Neural crest cell (in vitro differentiated cells): Measurements from ENCODE around the gene OR2S2. TPM values are rescaled to one million over a fixed set of nuclear protein-coding genes. Genes with fewer than 3 reads are reported as not detected.

ENCODE experiments used
- DNase-seq: peaks from one replicate; pipeline ENCODE4 v3.0.0; 2021; ENCODE audit warnings: low read depth, mixed read lengths, low spot score
- H3K27ac Mint-ChIP-seq: one replicate; pipeline ENCODE4 v1.8.0; 2021; ENCODE audit warnings: mild to moderate bottlenecking, mixed read lengths; ENCODE audit not compliant: unreplicated experiment
- H3K27me3 Mint-ChIP-seq: 2 replicates; pipeline ENCODE4 v1.8.0; 2021; ENCODE audit warnings: low read depth, mild to moderate bottlenecking, mixed read lengths
- H3K36me3 Mint-ChIP-seq: 2 replicates; pipeline ENCODE4 v1.8.0; 2021; ENCODE audit warnings: low read depth, mild to moderate bottlenecking, mixed read lengths
- H3K4me1 Mint-ChIP-seq: 2 replicates; pipeline ENCODE4 v1.8.0; 2021; ENCODE audit warnings: mixed read lengths
- H3K4me3 Mint-ChIP-seq: one replicate; pipeline ENCODE4 v1.8.0; 2021; ENCODE audit warnings: mild to moderate bottlenecking, mixed read lengths
- H3K9me3 Mint-ChIP-seq: 2 replicates; pipeline ENCODE4 v1.8.0; 2021; ENCODE audit warnings: mixed read lengths
- total RNA-seq: library from RNA; stranded (reverse); gene quantifications from 2 replicates; pipeline ENCODE4 v1.2.1, GENCODE V29; 2021
- TF ChIP-seq, protein P1 (sequence below): fragments of 200-600 bp; sonication (generic); conservative IDR thresholded peaks from 2 replicates; pipeline ENCODE4 v1.5.0; 2021; ENCODE audit warnings: antibody characterized with exemption, mild to moderate bottlenecking

OR2S2 gene
- total RNA-seq, 1 donor from 2014 or later: not detected

- Mint-ChIP-seq H3K9me3 (peaks cover 14% of the 10 kb centered on the region), H3K27ac (no peak overlapping the region), H3K4me1 (peaks cover 6% of the 10 kb centered on the region), H3K4me3 (peak overlapping the region; percentile 10), H3K36me3 (peaks cover 9% of the 10 kb centered on the region), H3K27me3 (peaks cover 68% of the 10 kb centered on the region)
- peak; percentile 16 for DNase-seq
- TF ChIP-seq, protein P1, sequence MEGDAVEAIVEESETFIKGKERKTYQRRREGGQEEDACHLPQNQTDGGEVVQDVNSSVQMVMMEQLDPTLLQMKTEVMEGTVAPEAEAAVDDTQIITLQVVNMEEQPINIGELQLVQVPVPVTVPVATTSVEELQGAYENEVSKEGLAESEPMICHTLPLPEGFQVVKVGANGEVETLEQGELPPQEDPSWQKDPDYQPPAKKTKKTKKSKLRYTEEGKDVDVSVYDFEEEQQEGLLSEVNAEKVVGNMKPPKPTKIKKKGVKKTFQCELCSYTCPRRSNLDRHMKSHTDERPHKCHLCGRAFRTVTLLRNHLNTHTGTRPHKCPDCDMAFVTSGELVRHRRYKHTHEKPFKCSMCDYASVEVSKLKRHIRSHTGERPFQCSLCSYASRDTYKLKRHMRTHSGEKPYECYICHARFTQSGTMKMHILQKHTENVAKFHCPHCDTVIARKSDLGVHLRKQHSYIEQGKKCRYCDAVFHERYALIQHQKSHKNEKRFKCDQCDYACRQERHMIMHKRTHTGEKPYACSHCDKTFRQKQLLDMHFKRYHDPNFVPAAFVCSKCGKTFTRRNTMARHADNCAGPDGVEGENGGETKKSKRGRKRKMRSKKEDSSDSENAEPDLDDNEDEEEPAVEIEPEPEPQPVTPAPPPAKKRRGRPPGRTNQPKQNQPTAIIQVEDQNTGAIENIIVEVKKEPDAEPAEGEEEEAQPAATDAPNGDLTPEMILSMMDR: no peak
These were observed 14.1 kb upstream of the OR2S2 start for GRCh38 chr9:35972093-35972492.

- Mint-ChIP-seq H3K9me3 (no peaks in the 10 kb centered on the region), H3K27me3 (peaks cover 77% of the 10 kb centered on the region), H3K27ac (no peak overlapping the region), H3K36me3 (no peaks in the 10 kb centered on the region), H3K4me3 (no peak overlapping the region), H3K4me1 (no peaks in the 10 kb centered on the region)
- TF ChIP-seq, protein P1: no peak
- no peak for DNase-seq
These were observed 9.1 kb upstream of the OR2S2 start for GRCh38 chr9:35967042-35967441.

DNA sequence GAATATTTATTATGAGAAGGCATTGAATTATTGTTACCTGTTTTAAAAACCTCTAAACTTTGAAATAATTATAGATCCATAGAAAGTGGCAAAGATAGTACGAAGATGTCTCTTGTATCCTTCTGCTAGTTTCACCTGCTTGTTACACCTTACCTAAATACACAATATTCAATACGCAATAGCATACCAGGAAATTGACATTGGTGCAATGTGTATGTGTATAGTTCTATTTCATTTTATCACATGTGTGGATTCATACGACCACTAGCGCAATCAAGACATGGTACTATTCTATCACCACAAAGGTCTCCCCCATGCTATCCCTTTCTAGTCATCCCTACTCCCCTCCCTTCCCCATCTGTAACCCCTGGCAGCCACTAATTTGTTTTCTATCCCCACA lies 8.5 kb upstream of the OR2S2 start:
- Mint-ChIP-seq H3K36me3 (no peaks in the 10 kb centered on the region), H3K27me3 (peaks cover 72% of the 10 kb centered on the region), H3K4me1 (no peaks in the 10 kb centered on the region), H3K4me3 (no peak overlapping the region), H3K27ac (no peak overlapping the region), H3K9me3 (no peaks in the 10 kb centered on the region)
- no peak for DNase-seq
- TF ChIP-seq, protein P1: no peak

GRCh38 chr9:35965011-35965410 lies 7.1 kb upstream of the OR2S2 start:
- Mint-ChIP-seq H3K9me3 (no peaks in the 10 kb centered on the region), H3K4me1 (no peaks in the 10 kb centered on the region), H3K27me3 (peaks cover 70% of the 10 kb centered on the region), H3K4me3 (no peak overlapping the region), H3K27ac (no peak overlapping the region), H3K36me3 (no peaks in the 10 kb centered on the region)
- TF ChIP-seq, protein P1: no peak
- no peak for DNase-seq

DNA sequence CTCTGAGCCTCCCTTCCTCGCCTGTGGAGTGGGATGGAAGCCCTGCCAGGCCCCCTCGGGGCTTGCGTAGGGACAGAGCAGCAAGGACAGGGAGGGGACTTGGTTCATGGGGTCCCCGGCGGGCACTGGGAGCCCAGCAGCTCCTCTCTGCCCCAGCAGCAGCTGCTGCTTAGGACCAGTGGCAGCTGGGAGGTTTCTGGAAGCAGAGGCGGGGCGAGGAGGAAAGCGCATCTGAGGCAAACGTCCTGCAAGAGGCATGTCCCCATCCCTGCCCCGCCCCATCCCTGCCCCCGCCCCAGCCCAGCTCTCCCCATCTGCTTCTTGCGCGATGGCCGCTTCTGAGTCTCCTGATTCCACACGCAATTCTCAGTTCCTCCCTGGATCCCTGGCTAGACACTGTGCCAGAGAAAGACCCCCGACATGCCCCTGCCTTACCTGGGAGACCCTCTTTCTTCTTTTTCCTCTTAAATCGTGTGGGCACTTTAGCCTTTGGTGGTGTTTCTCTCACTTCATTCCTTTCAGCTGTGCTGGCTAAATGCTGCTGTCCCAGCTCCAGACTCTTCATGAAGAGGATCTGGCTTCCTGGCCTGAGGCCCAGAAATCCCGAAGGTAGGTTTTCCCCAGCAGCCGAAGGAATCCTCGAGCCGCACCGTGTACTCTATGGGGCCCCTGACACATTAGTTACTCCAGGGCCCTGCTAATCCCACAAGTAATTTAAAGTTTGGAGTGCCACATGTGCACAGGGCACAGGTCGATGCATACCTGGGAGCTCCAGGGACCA lies 4.4 kb upstream of the OR2S2 start:
- Mint-ChIP-seq H3K27me3 (peaks cover 64% of the 10 kb centered on the region), H3K27ac (no peak overlapping the region), H3K36me3 (no peaks in the 10 kb centered on the region), H3K9me3 (no peaks in the 10 kb centered on the region), H3K4me3 (no peak overlapping the region), H3K4me1 (no peaks in the 10 kb centered on the region)
- TF ChIP-seq, protein P1: no peak
- no peak for DNase-seq
